NCI-H2107 treated with DMSO at 0.1 percent for 48 hours (cell line): ENCODE results near the gene ZNF691.
"Not testable (repeated sequence)": the region's sequence is repeated elsewhere in the genome, so short reads cannot be mapped to it uniquely, and the experiment has no call there.

Experiments
- DNase-seq: peaks from one replicate; lab custom pipeline; 2025; ENCODE audit not compliant: unreplicated experiment; lab: John Stamatoyannopoulos, UW

The ZNF691 gene

DNA sequence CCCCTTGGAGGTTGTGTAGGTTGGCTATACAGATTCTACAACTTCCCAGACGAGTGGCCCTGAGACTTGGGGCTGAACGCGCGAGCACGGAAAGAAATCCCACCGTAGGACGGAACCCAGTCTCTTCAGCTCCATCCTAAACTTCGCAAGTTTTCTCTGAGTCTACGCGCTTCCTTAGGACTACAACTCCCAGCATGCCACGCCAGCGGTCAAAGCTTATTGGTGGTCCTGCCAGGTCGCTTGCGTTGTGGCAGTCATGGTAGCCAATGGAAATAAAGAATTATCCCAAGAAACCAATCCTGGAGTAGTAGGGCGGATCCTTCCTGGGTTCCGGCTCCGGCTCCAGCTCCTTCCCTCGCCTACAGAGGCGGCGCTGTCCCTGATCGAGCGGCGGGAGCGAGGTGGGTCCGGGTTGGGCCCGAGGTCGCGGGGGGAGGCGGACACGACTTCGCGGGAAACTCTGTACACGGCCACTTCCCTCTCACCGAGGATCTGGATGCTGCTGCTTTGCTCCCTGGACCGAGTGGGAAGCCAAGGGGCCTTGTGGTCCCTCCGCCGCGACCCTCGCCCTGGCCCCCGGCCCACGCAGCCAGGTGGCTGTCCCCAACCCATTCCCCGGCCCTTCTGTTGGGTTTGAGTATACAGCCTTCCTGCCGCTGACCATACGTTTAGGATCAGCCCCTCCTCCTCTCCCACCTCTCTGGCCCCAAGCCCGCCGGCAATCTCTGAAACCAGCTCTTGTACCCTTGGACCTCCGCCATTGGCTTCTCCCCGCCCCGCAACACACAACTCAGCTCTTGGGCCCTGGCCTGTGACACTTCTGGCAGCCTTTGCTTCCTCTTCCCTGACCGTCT lies at the start of gene ZNF691:
ZNF691 (plus strand) TSS at position 357 of the 854 bp plus-strand sequence. CDS start 3,046 bp downstream, outside the sequence.
- DNase-seq = peak; percentile 97

DNA sequence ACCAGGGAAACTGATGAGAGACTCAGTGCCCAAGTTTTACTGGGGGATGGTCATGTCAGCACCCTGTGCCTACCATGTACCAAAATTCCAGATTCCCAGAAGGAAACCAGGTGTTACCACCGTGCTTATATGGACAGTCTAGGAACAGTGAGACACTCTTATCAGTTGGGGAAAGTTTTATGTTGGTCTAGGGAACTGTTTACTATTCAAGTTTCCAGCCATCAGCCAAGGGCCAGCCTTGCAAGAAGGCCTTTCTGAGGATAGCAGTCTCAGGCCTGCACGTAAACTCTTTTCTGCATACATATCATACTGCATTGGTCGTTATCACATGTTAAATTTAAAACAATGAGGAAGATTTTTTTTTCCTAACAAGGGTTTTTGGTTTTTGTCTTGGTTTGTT lies 49.0 kb upstream of the ZNF691 start:
- no peak for DNase-seq

DNA sequence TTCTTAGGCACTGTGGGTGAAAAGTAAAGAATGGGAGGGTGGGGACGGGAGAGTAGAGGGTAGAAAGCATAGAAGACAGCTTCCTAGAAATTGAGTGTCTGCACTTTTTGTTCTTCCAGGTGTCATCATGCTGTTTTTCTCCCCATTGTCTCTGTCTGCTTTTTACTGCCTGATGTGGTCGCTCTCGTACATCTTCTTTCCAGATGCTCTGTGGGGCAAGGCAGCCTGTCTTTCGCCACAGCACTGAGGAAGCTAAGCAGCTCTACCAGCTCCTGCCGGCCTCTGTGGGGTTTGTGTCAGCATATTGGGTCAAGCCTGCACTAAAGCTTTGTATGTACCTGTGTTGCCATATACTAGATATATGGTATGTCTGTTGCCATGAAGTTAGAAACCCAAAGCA lies 48.4 kb upstream of the ZNF691 start:
- DNase-seq = no peak

GRCh38 chr1:42801832-42802473 lies 44.5 kb upstream of the ZNF691 start:
- DNase-seq = no peak

DNA sequence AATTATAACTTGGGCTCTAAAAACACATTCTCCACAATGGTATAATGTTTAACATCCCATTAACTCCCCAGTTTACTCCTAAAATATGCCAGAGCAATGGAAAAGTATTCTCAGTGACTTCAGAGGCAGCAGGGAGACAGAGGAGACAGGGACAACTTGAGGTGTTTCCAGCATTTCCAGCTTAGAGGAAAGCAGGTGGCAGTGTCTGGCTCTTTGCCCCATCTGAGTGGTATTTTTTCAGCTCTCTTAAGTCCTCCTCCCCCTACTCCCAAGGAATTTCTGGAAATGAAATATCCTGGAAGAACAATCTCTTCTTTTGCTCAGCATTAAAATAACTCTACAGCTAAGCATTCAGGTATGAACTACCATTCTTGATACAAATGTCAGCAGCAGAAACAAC lies 40.2 kb upstream of the ZNF691 start:
- no peak for DNase-seq

DNA sequence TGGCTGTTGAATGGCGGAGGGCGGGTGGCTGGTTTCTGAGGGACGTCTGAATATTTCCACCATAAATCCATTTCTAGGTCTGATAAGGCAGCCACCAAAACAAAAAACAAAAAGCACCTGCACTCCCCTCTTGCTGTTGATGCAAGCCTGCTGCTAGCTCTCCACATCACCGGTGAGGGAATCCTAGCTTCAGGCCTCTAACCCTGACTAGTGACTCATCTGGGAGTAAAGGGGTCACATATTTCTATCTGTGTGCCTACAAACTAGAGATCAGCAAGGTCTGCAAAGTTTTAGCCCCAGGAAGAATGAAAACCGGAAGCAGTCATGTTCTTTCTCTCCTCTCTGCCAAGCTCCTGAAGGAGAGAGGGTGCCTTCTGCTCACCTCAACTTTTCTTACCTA lies 39.8 kb upstream of the ZNF691 start:
- no peak for DNase-seq

DNA sequence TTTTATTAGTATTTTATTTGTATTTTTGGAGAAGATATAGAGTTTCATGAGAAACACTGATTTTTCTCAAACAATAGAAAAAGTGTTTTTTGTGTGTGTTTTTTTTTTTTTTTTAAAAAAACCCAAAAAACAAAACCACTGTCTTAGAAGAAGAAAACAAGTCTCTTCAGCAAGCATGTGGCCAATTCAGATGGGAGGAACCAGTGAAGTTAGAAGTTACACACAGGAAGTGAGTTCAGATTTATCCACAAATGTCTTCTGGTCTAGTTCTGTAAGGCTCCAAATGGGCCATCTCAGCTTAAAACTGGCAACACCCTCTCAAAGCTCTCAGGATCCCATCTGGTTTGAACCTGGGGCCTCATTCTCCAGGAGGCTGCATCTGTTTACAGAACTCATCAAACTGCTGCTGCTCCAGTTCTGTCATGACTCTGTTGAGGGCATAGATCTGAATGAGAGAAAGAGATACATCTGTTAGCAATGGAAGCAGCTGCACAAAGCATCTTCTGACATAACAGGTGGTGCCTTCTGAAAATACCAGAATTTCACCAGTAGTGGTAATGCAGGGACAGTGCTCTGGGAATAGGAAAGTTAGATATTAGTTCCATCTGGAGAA lies 39.3 kb upstream of the ZNF691 start:
- no peak for DNase-seq

GRCh38 chr1:42814815-42815214 lies 31.6 kb upstream of the ZNF691 start:
- DNase-seq = not testable (repeated sequence)

GRCh38 chr1:42815941-42816584 lies 30.4 kb upstream of the ZNF691 start:
- DNase-seq = peak; percentile 72

GRCh38 chr1:42816585-42817439 lies 29.6 kb upstream of the ZNF691 start, which contains the start of the genes ERMAP and SVBP:
Gene ERMAP, plus strand, starts transcription at chr1:42817122. Its CDS starts 13,327 bp downstream, at chr1:42830449.
Gene SVBP, minus strand, starts transcription at chr1:42817397. Its CDS starts 853 bp downstream, at chr1:42816544.
- peak; percentile 90 for DNase-seq

DNA sequence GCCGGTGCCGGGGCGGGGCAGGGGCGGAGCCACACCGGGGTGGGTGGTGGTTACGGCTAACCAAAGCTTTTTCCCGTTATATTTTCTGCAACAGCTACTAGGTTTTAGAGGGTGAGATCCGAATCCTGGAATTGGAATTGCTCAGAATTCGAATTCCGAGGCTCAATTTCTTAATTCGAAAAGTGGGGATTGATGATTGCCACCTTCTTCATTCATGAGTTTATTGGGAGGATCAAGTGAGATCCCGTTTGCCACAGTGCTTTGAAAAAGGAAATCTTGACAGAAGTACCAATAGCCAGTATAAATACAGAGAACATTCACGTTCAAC lies 29.0 kb upstream of the ZNF691 start:
- no peak for DNase-seq

- no peak for DNase-seq
Observed at GRCh38 chr1:42817976-42818375, 28.4 kb upstream of the ZNF691 start.

- no peak for DNase-seq
Observed at GRCh38 chr1:42820813-42821212, 25.6 kb upstream of the ZNF691 start.

GRCh38 chr1:42821690-42822089 lies 24.7 kb upstream of the ZNF691 start:
- DNase-seq = no peak

GRCh38 chr1:42822800-42823392 lies 23.5 kb upstream of the ZNF691 start:
- peak; percentile 50 for DNase-seq

GRCh38 chr1:42824481-42825035 lies 21.9 kb upstream of the ZNF691 start:
- no peak for DNase-seq

DNA sequence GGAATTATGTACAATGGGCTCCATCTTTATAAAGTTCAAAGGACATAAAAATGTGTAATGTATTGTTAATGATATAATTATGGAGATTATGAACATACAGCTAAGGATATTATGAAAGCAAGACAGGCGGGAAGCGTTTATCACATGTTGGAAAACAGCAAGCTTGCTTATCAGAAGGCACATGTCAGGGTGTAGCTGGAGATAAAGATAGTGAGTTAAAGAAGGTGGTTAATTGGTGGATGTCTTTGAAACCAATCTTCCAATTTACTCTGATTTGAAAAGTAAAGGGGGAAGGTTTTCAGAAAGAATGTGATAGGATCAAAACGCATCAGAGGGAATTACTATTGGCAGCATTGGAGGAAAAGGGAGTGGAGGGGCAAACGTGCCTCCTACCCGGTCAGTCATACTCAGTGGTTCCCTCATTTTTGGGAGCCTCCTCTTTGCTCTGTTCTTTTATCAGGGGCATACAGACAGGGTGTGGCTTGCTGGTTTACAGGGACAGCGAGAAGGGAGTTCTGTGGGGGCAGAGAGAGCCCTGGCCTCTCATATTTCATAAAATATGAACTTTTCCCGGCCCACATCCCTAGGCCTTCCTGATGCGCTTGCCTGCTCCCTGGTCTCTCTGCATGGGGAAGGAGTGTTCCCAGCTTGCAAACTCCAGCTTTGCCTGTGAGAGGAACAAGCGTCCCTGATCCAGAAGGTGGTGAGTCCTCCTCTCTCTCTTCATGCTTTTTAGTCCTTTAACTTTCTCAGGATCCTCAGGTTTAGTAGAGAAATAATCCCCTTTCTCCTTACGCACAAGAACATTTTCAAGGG lies 21.2 kb upstream of the ZNF691 start:
- DNase-seq = no peak

DNA sequence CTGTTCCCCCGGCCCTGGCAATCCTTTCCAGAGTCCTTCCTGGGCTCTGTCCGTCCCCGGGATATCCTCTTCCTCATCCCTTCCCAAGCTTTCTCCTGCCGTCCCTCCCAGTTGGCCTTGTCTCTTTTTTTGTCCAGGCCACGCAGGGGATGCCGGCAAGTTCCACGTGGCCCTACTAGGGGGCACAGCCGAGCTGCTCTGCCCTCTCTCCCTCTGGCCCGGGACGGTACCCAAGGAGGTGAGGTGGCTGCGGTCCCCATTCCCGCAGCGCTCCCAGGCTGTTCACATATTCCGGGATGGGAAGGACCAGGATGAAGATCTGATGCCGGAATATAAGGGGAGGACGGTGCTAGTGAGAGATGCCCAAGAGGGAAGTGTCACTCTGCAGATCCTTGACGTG lies 15.8 kb upstream of the ZNF691 start:
- DNase-seq = no peak

GRCh38 chr1:42831273-42831672 lies 15.1 kb upstream of the ZNF691 start:
- DNase-seq = no peak
